Measurements from ENCODE around the gene KLHL22.
"Not testable (repeated sequence)": the region's sequence is repeated elsewhere in the genome, so short reads cannot be mapped to it uniquely, and the experiment has no call there.

KLHL22 gene, protein sequence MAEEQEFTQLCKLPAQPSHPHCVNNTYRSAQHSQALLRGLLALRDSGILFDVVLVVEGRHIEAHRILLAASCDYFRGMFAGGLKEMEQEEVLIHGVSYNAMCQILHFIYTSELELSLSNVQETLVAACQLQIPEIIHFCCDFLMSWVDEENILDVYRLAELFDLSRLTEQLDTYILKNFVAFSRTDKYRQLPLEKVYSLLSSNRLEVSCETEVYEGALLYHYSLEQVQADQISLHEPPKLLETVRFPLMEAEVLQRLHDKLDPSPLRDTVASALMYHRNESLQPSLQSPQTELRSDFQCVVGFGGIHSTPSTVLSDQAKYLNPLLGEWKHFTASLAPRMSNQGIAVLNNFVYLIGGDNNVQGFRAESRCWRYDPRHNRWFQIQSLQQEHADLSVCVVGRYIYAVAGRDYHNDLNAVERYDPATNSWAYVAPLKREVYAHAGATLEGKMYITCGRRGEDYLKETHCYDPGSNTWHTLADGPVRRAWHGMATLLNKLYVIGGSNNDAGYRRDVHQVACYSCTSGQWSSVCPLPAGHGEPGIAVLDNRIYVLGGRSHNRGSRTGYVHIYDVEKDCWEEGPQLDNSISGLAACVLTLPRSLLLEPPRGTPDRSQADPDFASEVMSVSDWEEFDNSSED

DNA sequence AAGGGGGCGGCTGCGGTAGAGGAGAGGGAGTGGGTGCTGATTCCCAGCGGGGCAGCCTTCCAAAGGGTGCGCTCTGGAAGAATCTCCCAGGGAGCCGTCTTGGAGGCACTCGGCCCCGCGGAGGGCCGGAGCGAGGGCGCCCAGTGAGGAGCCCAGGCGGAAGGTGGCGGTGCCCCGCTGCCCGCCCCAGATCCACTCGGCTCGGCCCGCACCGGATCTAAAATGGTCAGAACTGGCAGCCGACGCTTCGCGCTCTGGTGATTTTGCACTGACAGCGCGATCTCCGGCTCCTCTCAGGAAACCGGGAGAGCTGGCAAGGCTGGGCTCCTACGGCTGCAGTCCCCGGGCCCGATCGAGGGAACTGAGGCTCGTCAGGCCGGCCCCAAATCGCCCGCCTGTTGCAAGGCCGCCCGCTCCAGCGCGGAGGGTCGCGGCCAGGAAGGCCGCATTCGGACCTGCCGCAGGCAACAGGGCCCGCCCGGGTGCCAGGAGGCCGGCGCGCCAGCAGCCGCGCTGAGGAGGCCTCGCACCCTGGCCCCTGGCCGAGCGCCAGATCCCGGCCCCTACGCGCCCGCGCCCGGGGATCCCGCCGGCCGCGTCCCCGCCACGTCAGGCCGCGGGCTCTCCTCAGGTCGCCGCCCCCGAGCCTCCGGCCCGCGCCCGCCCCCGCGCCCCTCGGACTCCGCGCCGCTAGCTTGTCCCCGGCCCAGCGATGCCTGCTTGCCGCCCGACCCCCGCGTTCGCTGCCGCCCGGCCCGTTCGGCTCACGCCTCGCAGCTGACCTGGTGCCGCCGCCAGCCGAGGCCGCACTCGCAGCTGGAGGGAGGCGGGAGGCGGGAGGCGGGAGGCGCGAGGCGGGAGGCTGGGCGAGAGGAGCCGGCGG lies at the start of gene KLHL22:
Gene KLHL22, minus strand, starts transcription at position 818 of the 883 bp plus-strand sequence. CDS start 6,584 bp downstream, outside the sequence.
- DNase-seq (ENCODE audit: low read depth): peak; percentile 6

DNA sequence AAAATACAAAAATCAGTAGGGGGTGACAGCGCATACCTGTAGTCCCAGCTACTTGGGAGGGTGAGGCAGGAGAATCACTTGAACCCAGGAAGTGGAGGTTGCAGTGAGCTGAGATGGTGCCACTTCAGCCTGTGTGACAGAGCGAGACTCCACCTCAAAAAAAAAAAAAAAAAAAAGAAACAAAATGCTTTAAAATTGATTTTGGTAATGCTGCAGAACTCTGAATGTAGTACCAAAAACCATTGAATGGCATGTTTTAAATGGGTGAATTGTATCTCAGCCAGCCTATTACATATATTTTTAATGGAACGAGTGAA lies 49.7 kb upstream of the KLHL22 start:
- not testable (repeated sequence) for DNase-seq (ENCODE audit: low read depth)

DNA sequence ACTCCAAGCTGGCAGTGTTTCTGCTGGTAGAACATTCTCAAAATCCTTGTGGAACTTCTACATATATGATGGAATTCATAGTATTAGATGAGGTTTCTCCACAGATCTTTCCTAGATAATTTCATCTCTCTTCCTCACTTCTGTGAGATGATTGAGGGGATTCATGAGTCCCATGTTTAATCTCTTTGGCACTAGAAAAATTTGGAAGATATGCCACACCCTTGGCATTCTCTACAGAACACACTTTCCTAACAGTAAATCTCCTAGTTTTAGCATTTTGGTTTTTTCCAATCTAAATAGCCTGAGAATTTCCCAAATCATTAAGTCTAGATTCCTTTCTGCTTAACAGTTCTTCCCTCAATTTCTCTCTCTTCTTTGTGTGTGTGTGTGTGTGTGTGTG lies 47.1 kb upstream of the KLHL22 start:
- DNase-seq (ENCODE audit: low read depth): no peak

DNA sequence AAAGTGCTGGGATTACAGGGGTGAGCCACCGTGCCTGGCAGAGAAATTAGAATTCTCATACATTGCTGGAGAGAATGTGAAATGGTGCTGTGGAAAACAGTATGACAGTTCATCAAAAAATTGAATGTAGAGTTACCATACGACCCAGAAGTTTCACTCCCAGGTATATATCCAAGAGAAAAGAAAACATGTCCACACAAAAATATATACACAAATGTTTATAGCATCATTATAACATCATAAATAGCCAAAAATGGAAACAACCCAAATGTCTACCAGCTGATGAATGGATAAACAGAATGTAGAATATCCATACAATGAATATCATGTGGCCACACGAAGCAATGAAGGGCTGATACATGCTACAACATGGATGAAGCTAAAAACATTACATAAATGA lies 46.5 kb upstream of the KLHL22 start:
- DNase-seq (ENCODE audit: low read depth): no peak

DNA sequence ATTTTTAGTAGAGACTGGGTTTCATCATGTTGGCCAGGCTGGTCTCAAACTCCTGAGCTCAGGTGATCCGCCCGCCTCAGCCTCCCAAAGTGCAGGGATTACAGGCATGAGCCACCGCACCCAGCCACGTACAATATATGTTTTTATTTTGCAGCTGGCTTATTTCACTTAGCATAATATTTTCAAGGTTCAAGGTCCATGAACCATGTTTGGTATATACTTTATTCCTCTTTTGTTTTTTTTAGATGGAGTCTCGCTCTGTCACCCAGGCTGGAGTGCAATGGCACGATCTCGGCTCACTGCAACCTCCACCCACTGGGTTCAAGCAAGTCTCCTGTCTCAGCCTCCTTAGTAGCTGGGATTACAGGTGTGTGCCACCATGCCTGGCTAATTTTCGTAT lies 43.3 kb upstream of the KLHL22 start:
- DNase-seq (ENCODE audit: low read depth): not testable (repeated sequence)

DNA sequence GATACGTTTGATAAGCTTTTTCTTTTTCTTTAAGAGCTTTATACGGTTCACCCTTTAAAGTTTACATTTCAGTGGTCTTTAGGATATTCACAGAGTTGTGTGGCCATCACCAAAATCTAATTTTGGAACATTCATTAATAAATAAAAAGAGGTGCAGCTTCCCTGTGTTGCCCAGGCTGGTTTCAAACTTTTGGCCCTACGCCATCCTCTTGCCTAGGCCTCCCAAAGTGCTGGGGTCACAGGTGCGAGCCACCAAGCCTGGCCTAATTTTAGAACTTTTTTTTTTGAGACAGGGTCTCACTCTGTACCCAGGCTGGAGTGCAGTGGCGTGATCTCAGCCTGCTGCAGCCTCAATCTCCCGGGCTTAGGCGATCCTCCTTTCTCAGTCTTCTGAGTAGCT lies 42.4 kb upstream of the KLHL22 start:
- no peak for DNase-seq (ENCODE audit: low read depth)

DNA sequence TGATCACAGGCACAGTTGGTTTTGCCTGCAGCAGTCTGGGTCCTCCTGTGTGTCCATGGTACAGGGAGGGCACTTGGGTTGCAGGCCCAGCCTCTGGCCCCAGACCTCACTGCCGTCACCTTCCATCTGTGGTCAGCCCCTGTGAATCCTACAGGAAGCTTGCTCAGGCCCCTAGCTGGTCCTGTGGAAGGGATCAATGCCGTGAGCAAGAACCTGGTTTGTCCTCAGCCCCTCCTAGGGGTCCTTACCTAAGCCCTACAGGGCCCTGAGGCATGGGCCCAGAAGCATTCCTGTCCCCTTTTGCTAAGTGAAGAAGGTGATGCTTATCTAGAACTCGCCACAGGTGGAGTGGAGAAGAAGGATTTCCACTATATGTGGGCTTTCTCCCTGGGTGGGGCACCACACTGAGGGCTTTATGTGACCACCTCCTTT lies 41.7 kb upstream of the KLHL22 start:
- DNase-seq (ENCODE audit: low read depth): no peak

DNA sequence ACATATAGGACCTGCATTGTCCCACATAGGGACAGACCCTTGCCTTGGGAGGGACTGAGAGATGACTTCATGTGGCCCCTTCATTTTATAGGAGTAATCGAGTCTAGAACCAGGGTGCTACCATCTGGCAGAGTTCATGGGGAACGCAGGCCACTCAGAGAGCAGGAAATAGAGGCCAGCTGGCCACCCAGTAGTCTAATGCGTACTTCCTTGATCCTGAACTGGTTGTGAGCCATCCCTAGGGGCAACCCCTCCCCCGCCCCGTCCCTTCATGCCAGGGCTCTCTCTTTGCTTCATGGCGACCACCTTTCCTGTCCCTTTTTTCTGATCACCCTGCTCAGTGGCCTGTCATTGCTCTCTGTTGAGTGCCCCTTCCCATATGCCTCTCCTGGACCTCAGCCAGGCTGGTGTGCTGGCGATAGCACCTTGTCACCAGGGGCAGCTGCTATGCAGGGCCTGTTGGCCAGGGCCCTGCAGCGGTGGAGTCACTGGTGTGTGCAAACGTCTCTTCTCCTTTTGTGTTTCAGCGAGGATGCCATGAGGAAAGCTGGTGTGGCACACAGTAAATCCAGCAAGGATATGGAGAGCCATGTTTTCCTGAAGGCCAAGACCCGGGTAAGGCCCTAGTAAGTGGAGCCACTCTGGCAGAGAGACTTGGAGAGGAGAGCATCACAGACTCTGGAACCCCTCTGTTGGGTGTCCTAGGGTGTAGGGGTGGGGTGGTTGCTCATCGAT lies 41.2 kb upstream of the KLHL22 start:
- no peak for DNase-seq (ENCODE audit: low read depth)

DNA sequence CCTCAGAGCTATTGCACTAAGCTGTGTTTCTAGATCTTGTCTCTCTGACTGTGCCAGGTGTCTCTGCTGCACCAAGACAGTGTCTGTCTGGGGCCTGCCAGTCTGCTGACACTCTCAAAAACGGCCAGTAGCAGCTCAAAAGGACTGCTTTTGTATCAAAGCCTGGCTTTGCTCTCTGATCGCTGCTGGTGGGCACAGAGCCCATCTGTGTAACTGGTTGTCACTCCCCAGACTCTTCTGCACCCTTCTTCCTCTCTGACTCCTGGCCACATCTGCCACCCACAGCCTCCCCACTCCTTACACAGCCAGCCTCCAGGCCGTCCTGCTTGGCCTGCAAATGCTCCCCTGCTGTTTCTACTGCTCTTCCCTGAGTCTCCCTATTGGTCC lies 38.3 kb upstream of the KLHL22 start:
- no peak for DNase-seq (ENCODE audit: low read depth)

DNA sequence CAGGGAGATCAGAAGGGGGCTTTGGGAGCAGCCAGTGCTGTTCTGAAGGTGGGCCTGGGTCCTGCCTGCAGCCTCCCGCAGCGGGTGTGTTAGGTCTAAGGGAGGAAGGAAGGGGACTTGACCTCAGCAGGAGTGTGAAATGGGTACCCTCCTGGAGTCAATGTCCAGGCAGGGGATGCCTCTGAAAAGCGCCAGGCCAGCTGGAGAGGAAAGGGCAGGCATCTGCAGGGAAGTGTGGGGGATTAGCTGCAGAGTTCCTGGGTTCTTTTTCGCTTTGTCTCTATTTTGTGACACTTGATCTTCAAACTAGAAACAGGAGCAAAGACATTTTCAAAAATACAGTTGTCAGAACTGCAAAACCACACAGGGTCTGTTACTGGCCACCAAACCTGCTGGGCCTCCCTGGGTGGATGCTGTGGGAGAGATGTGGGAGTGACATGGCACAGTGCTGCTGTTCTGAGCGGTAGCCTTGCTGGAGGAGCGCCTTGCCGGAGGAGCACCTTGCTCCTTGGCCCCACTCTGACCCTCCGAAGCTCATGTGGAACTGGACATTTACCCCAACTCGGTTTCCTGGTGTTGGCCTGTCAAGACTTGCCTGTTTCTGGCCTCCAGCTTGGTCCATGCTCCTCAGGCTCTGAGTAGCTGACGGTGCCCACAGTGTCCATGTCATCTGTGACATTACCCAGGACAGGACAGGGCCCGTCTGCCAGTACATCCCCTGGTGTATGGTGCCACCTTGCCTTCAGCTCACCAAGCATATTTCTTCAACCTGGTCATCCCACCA lies 37.7 kb upstream of the KLHL22 start:
- DNase-seq (ENCODE audit: low read depth): no peak

DNA sequence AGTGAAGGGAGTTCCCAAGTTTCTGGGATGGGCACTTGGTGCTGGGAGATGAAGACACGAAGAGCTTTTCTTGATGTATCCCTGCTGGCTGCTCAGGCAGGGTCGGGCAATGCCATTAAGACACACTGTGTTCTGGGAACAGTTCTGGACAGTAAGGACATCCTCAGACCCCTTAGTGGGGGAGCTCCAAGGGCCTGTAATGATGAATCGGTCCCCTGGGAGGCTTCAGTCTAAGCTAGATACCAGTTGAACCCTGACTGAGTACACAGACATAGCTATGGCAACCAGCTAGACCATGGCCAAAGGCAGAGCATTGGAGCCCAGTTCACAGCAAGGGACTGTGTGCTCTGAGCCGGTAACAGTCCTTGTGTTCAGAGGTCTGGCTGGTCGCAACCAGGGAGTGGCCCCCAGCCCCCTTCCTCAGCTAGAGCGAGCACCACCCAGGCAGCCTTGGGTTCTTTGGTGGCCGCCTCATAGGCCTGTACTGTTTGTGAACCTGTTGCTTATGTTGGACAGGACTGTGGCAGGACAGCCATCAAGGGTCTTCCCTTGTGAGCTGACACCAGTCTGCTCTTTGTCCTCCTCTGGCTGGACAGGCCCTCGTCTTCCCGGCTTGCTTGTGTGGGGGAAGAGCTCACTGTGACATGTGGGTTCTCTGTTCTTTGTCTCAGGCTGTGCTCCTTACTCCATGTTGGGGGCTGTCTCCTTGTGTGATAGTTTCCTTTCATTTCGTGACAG lies 36.8 kb upstream of the KLHL22 start:
- no peak for DNase-seq (ENCODE audit: low read depth)

DNA sequence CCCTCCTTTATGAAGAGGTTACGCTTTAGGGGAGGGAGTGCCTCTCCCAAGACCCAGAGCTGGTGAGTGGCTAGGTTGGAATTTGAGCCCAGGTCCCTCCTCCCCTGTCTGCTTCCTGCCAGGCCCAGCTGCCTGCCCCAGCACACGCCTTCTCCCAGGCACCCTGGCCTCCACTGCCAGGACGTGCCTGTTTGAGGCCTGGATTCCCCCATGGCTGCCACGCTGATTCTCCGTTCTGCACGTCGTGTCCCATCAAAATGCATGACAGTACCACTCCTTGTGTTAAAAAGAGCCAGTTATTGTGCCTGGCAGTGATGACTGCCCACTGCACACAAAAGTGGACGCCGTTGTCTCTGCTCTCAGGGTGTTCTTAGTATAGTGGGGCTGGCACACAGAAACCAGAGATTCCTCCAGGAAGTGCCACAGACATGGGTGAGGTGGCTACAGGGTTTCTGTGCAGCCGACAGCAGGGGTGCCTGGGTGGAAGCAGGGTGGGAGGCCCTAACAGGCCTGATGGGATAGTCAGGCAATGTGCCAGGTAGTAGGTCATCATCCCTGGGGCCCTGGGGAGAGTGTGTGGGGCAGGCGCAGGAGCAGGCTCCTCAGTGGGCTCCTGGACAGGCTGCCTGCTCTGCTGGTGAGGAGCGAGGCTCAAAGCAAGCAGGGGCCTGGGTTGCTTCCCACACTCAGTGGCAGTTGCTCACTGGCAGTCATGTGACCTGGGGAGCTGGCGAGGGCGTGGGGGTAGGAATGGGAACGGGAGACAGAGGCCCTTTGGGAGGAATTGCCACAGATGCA lies 36.0 kb upstream of the KLHL22 start:
- peak; percentile 88 for DNase-seq (ENCODE audit: low read depth)

DNA sequence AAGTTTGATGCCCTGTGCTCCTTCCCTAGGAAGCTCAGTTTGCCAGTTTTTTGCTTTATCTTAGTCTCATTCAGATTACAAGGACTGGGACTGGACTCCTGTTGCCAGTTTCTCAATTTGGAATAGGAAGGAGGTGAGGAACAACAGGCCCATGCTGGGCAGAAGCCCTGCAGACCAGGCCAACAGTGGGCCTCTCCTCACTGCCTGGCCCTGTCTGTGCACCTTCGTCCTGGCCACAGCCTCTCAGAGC lies 35.5 kb upstream of the KLHL22 start:
- no peak for DNase-seq (ENCODE audit: low read depth)

DNA sequence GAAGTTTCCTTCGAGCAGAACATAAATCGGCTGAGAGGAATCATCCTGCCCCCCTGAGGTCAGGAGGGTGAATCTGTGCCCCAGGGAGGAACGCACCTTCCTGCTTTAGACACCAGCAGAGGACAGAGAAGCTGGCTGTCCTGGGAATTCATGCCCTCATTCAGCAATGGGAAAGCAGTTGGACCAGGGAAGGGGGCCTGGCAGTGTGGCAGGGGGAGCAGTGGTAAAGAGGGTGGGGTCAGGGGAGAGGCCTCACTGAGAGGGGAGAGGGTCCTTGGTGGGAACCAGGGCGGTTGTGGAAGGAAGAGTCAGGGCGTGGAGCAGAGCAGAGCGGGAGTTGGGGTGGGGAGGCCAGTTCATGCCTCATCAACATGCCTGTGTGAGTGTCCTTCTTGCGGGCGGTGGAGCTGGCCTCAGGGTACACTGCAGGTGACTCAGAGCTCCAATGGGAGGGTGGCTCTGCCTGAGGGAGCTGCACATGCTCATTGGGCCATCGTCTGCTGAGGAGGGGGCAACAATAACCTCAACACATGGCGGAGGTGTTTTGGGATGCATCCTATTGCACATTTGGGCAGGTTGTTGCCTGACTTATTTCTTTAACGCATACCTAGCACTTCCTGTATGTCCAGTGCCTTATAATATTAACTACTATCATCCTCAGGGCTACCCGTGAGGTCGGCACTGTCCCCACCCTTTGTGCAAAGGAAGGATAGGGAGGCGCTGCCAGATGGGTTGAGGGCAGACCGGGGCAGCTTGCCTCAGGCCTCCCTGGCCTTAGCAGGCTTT lies 35.0 kb upstream of the KLHL22 start:
- no peak for DNase-seq (ENCODE audit: low read depth)

DNA sequence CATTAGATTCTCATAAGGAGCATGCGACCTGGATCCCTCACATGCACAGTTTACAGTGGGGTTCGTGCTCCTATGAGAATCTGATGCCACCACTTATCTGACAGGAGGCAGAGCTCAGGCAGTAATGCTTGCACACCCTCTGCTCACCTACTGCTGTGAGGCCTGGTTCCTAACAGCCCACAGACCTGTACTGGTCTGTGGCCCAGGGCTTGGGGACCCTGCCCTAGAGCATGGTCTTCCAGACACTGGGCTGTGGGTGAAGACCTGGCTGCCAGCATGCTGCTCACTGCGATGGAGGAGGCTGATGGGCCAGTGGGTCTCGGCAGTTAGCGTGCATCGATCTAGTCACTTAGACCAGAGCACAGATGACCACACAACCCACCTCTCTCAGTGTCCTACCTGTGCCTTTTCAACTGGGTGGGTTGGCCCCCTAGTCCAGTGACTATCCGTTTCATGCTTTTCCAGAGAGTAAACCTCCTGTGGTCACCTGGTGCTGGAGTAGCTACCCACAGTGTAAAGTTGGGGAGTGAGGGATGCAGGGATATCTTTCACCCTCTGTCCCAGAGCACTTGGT lies 32.9 kb upstream of the KLHL22 start:
- DNase-seq (ENCODE audit: low read depth): no peak

DNA sequence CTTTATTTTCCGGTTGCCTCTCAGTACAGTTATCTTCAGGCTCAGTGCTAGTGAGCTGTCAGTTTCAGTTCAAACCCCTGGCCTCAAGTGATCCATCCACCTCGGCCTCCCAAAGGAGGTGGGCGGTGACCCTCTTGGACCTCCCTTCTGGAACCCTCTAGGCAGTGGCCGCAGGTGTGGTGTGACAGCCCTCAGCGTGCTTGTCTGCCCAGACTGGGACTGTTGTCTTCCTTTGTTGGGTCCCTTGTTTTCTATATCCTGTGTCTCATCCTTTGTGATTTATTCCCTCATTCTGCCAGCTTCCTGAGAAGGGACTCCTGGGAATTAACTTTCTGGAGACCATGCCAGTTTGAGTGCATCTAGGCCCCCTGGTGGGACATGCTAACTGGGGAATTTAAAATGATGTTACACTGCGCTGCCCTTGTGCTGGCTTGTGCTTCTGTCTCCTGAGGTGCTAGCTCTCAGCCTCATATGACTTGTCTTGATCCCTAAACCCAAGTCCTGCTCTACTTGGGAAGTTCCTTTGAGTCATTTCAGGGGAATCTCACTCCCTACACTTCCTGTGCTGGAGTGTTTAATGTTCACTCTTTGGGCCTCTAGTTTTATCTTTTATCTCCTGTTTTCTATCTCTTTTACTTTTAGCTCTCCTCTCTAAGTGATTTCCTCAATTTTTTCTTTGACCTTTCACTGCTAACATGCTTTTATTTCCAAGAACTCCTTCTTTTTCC lies 31.2 kb upstream of the KLHL22 start:
- DNase-seq (ENCODE audit: low read depth): peak; percentile 79

DNA sequence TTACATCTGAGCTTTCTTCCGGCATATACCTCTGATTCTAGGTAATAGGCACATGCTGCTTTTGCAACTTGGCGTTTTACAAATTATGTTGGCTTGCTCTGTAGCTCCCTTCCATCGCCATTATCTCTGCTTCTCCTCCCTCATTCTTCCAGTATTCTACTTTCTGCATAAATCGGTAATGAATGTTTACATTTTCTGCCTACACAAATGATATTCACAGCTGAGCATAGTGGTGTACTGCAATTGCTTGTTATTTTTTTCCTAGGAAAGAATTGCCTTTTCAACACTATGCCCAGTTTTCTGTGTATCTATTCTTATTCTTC lies 30.7 kb upstream of the KLHL22 start:
- DNase-seq (ENCODE audit: low read depth): no peak

DNA sequence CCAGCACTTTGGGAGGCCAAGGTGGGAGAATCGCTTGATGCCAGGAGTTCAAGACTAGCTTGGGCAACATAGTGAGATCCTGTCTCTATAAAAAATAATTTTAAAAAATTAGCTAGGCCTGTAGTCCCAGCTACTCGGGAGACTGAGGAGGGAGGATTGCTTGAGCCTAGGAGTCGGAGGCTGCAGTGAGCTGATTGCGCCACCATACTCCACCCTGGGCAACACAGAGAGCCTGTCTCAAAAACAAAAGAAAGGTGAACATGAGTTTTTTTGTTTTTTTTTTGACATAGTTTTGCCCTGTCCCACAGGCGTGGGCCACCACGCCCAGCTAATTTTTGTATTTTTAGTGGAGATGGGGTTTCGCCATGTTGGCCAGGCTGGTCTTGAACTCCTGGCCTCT lies 29.5 kb upstream of the KLHL22 start:
- DNase-seq (ENCODE audit: low read depth): no peak

All from HS-5 (cell line).